ENCODE results near the gene HNMT. TPM values are rescaled to one million over a fixed set of nuclear protein-coding genes. Genes with fewer than 3 reads are reported as not detected.

Gene HNMT
- total and polyA plus RNA-seq, 2 of the 13 experiments (the other 11 are each of a cell fraction or from before 2014, with no cell fraction given), result 279 to 309 TPM

- TF ChIP-seq ZBTB14 (CRISPR knock-in tag; IDR thresholded peaks at IDR 0.05) (no peak), NR2F2 (IDR thresholded peaks at IDR 0.05; ENCODE audit: borderline replicate concordance, low read depth) (peak; percentile 48; the same call in 1 of the 2 replicates), HOXA3 (CRISPR knock-in tag; IDR thresholded peaks at IDR 0.05) (peak; percentile 33; the same call in 1 of the 2 replicates), CENPBD1 (CRISPR knock-in tag; IDR thresholded peaks at IDR 0.05; ENCODE audit: borderline replicate concordance, low read depth) (no peak), RBAK (CRISPR knock-in tag; IDR thresholded peaks at IDR 0.05) (no peak), HDAC6 (IDR thresholded peaks at IDR 0.05; ENCODE audit: low read depth, low read length) (no peak), RAD21 (CRISPR knock-in tag; IDR thresholded peaks at IDR 0.05) (no peak), THAP9 (CRISPR knock-in tag; IDR thresholded peaks at IDR 0.05; ENCODE audit: borderline replicate concordance) (no peak), ZNF329 (CRISPR knock-in tag; IDR thresholded peaks at IDR 0.05; ENCODE audit: low read depth) (no peak), ZNF550 (CRISPR knock-in tag; IDR thresholded peaks at IDR 0.05; ENCODE audit: borderline replicate concordance) (no peak), CBX2 (IDR thresholded peaks at IDR 0.05; ENCODE audit: low read depth, low read length) (no peak), CBX2 (CRISPR knock-in tag; IDR thresholded peaks at IDR 0.05; ENCODE audit: low read depth) (no peak), ZSCAN12 (CRISPR knock-in tag; IDR thresholded peaks at IDR 0.05) (no peak), MAFG (CRISPR knock-in tag; IDR thresholded peaks at IDR 0.05) (no peak), PBX3 (CRISPR knock-in tag; IDR thresholded peaks at IDR 0.05; ENCODE audit: borderline replicate concordance) (no peak), FOSL1 (CRISPR knock-in tag; IDR thresholded peaks at IDR 0.05; ENCODE audit: borderline replicate concordance) (no peak), ZSCAN25 (CRISPR knock-in tag; IDR thresholded peaks at IDR 0.05) (no peak), KDM5A (IDR thresholded peaks at IDR 0.05; ENCODE audit: borderline replicate concordance, low read length) (peak; percentile 66; the same call in 1 of the 2 replicates), HOXD1 (CRISPR knock-in tag; IDR thresholded peaks at IDR 0.05) (no peak), ATF1 (CRISPR knock-in tag; IDR thresholded peaks at IDR 0.05) (peak; percentile 8; the same call in 1 of the 2 replicates), ZNF775 (CRISPR knock-in tag; IDR thresholded peaks at IDR 0.05; ENCODE audit: borderline replicate concordance) (peak; percentile 44; the same call in 1 of the 2 replicates), SP4 (CRISPR knock-in tag; IDR thresholded peaks at IDR 0.05) (0 out of 2 replicates have a peak, but pooled peaks have one; percentile 21), ZFP82 (CRISPR knock-in tag; IDR thresholded peaks at IDR 0.05; ENCODE audit: borderline replicate concordance) (0 out of 2 replicates have a peak, but pooled peaks have one; percentile 33), ZNF414 (CRISPR knock-in tag; IDR thresholded peaks at IDR 0.05) (no peak)
These were observed 22.0 kb upstream of the HNMT start (continued) for GRCh38 chr2:137942037-137942832.

Data from HepG2 (cell line).